ENCODE measurements around the gene GDE1. TPM values are rescaled to one million over a fixed set of nuclear protein-coding genes. Genes with fewer than 3 reads are reported as not detected.

GDE1 gene
- total RNA-seq, 4 donors from 2014 or later = 80.9 to 143 (median 108) TPM

DNA sequence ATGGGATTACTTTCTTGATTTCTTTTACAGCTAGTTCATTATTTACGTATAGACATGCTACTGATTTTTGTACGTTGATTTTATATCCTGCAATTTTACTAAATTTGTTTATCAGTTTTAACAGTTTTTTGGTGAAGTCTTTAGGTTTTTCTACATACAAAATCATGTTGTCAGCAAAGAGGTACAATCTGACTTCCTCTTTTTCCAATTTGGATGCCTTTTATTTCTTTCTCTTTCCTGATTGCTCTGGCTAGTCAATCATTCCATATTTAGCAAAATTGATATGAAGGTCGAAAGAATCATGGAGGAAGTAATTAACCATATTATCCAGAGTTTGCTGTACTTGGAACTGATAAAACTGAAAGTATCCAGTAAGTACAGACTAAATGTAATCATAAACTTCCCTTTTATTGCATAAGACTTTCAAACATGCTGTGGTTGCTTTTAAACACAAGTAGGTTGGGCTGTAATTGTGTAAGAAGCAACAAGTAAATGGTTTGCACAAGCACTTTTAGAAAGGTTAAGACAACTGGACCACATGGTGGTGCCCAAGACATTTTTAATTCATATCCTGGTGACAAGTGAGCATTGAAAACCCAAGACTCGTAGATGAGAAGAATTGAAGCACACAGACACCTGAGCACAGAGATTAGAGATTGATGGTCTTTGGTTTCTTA is 8.4 kb downstream of the GDE1 start:
- Histone ChIP-seq H3K4me3 (no peak overlapping the region), H3K36me3 (peaks cover 6 to 62% of the 10 kb centered on the region in 2 donors), H3K27ac (no peak overlapping the region), H3K9me3 (no peaks in the 10 kb centered on the region), H3K4me1 (peaks cover 0 to 3% (median 0%) of the 10 kb centered on the region in 3 donors), H3K27me3 (no peaks in the 10 kb centered on the region)
- TF ChIP-seq, protein P1, sequence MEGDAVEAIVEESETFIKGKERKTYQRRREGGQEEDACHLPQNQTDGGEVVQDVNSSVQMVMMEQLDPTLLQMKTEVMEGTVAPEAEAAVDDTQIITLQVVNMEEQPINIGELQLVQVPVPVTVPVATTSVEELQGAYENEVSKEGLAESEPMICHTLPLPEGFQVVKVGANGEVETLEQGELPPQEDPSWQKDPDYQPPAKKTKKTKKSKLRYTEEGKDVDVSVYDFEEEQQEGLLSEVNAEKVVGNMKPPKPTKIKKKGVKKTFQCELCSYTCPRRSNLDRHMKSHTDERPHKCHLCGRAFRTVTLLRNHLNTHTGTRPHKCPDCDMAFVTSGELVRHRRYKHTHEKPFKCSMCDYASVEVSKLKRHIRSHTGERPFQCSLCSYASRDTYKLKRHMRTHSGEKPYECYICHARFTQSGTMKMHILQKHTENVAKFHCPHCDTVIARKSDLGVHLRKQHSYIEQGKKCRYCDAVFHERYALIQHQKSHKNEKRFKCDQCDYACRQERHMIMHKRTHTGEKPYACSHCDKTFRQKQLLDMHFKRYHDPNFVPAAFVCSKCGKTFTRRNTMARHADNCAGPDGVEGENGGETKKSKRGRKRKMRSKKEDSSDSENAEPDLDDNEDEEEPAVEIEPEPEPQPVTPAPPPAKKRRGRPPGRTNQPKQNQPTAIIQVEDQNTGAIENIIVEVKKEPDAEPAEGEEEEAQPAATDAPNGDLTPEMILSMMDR (IDR thresholded peaks at IDR 0.05) = no peak
- TF ChIP-seq EP300 (IDR thresholded peaks at IDR 0.05) (no peak), POLR2A (IDR thresholded peaks at IDR 0.05) (no peak), POLR2AphosphoS5 (IDR thresholded peaks at IDR 0.05) (no peak)
- ATAC-seq = no peak
- WGBS, 2 donors (ENCODE audit: low coverage in 1 of 2) = 59 to 94% methylated on average over 2 to 3 of the region's 4 CpGs

DNA sequence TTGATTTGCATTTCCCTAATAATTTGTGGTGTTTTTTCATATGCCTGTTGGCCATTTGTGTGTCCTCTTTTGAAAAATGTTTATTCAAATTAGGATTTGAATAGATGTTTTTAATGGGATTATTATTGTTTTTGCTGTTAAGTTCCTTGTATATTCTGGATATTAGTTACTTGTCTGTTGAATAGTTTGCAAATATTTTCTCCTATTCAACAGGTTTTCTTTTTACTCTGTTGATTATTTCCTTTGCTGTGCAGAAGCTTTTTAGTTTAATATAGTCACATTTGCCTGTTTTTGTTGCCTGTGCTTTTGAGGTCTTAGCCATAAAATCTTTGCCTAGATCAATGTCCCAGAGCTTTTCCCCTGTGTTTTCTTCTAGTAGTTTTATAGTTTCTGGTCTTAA is 9.6 kb downstream of the GDE1 start:
- ATAC-seq = no peak
- H3K36me3 ChIP-seq = peaks cover 6 to 74% of the 10 kb centered on the region in 2 donors
- no peak overlapping the region for H3K27ac ChIP-seq
- H3K9me3 ChIP-seq = no peaks in the 10 kb centered on the region
- no peaks in the 10 kb centered on the region for H3K27me3 ChIP-seq
- TF ChIP-seq EP300 (IDR thresholded peaks at IDR 0.05) (no peak), POLR2A (IDR thresholded peaks at IDR 0.05) (no peak), POLR2AphosphoS5 (IDR thresholded peaks at IDR 0.05) (no peak)
- TF ChIP-seq, protein P1 (IDR thresholded peaks at IDR 0.05) = no peak
- H3K4me1 ChIP-seq = no peaks in the 10 kb centered on the region
- H3K4me3 ChIP-seq = no peak overlapping the region

DNA sequence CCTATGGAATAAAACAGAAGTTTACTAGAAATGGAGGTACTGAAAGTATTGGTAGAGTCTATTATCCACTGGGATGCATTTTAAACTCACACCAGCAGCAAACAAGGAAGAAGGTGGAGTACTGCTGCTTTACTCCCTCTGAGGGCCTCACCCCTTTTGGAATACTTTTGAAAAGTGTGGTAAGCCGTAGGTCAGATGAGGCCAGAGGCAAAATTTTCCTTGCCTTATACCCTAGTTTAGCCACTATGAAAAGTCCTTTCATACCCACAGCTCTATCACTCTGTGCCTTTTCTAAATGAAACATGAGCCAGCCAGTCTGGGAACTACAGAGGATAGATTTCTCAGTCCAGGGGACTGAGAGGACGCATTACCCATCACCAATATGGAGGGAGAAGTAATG is 14.0 kb downstream of the GDE1 start:
- H3K4me1 ChIP-seq = no peaks in the 10 kb centered on the region
- TF ChIP-seq POLR2AphosphoS5 (IDR thresholded peaks at IDR 0.05) (no peak), EP300 (IDR thresholded peaks at IDR 0.05) (no peak), POLR2A (IDR thresholded peaks at IDR 0.05) (no peak)
- TF ChIP-seq, protein P1 (IDR thresholded peaks at IDR 0.05) = no peak
- H3K27ac ChIP-seq = no peak overlapping the region
- H3K4me3 ChIP-seq = no peak overlapping the region
- H3K27me3 ChIP-seq = no peaks in the 10 kb centered on the region
- no peak for ATAC-seq
- 78% methylated on average over 1 of the region's 2 CpGs for WGBS, 2 donors (ENCODE audit: low coverage in 1 of 2)
- H3K36me3 ChIP-seq = peaks cover 3 to 83% of the 10 kb centered on the region in 2 donors
- no peaks in the 10 kb centered on the region for H3K9me3 ChIP-seq

DNA sequence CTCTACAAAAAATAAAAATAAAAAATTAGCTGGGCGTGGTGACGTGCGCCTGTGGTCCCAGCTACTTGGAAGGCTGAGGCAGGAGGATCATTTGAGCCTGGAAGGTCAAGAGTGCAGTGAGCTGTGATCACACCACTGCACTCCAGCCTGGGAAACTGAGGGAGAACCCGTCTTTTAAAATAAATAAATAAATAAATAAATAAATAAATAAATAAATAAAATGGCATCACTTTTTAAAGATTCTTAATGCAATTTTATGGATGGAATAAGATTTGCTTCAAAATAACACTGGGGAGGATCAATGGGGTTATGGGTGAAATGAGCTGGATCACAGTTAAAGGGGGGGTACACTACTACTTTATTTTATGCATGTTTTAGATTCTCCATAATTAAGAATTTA is 14.9 kb downstream of the GDE1 start:
- Histone ChIP-seq H3K4me3 (no peak overlapping the region), H3K27me3 (no peaks in the 10 kb centered on the region), H3K27ac (no peak overlapping the region), H3K9me3 (no peaks in the 10 kb centered on the region), H3K4me1 (no peaks in the 10 kb centered on the region), H3K36me3 (peaks cover 3 to 90% of the 10 kb centered on the region in 2 donors)
- ATAC-seq = no peak
- WGBS, 2 donors (ENCODE audit: low coverage in 1 of 2) = 90 to 91% methylated on average over 4 of the region's 4 CpGs
- TF ChIP-seq POLR2AphosphoS5 (IDR thresholded peaks at IDR 0.05) = no peak
- TF ChIP-seq EP300 (IDR thresholded peaks at IDR 0.05) = no peak
- TF ChIP-seq, protein P1 (IDR thresholded peaks at IDR 0.05) = no peak
- no peak for TF ChIP-seq POLR2A (IDR thresholded peaks at IDR 0.05)

DNA sequence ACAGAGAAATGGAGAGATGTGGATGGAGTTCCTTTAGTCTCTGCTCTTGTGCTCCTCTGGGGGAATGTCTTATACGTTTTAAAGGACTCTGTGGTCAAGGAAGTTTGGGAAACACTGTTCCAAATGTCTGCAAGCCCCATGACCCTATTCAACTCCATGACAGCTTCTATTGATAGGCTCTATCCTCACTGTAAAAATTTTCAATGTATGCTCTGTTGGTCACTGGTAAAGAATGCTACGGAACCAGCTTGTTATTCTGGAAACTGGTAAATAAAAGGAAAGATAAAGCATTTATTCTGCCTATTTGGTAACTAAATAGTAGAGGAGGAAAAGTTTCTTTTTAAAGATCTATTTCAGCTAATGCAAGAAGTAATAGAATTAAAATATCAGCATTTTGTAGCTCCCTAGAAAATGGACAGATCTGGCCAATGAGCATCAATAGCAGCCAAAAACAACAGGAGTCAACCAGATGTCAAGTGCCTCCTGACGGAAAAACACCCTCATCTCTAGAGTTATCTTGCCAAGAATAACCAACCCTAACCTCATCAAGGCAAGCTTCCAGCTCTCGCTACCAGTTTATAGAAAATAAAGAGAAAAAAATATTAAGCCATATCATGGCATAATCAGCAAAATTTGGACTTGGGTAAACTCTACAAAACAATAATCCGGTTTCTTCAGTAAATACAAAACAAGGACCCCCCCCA is 16.1 kb downstream of the GDE1 start:
- no peak for ATAC-seq
- peaks cover 3 to 98% of the 10 kb centered on the region in 2 donors for H3K36me3 ChIP-seq

More for the DNA sequence above, 16.1 kb downstream of the GDE1 start:
- no peaks in the 10 kb centered on the region for H3K4me1 ChIP-seq
- H3K9me3 ChIP-seq = no peaks in the 10 kb centered on the region
- H3K4me3 ChIP-seq = no peak overlapping the region
- no peak overlapping the region for H3K27ac ChIP-seq
- H3K27me3 ChIP-seq = no peaks in the 10 kb centered on the region
- 38 to 64% methylated on average over 4 to 5 of the region's 5 CpGs for WGBS, 2 donors (ENCODE audit: low coverage in 1 of 2)
- TF ChIP-seq POLR2A (IDR thresholded peaks at IDR 0.05) = no peak
- TF ChIP-seq, protein P1 (IDR thresholded peaks at IDR 0.05) = no peak
- no peak for TF ChIP-seq POLR2AphosphoS5 (IDR thresholded peaks at IDR 0.05)
- no peak for TF ChIP-seq EP300 (IDR thresholded peaks at IDR 0.05)
